HepG2 (cell line): ENCODE data around the gene ANAPC2. TPM values are rescaled to one million over a fixed set of nuclear protein-coding genes. Genes with fewer than 3 reads are reported as not detected.

Experiments used
- CBFB ChIP-seq: sonication (generic); formaldehyde crosslinking; IDR thresholded peaks from 2 replicates; pipeline ENCODE4 v1.4.0; 2020; ENCODE audit warnings: missing genetic modification reagents
- CHD2 ChIP-seq: IDR thresholded peaks from 2 replicates; pipeline ENCODE4 v1.6.1; 2011; ENCODE audit warnings: low read depth, low read length, improper control_type of control experiment
- E2F2 ChIP-seq: sonication (generic); formaldehyde crosslinking; IDR thresholded peaks from 2 replicates; pipeline ENCODE4 v1.4.0; 2020; ENCODE audit warnings: missing genetic modification reagents, borderline replicate concordance
- KLF11 ChIP-seq: IDR thresholded peaks from 2 replicates; pipeline ENCODE4 v1.6.1; 2016; ENCODE audit warnings: missing compliant biosample characterization
- RBFOX2 ChIP-seq: fragments of 200-400 bp; formaldehyde crosslinking; IDR thresholded peaks from 2 replicates; pipeline ENCODE4 v1.6.1; 2017; ENCODE audit warnings: low read depth, mild to moderate bottlenecking, low read length
- SRSF9 ChIP-seq: fragments of 200-400 bp; formaldehyde crosslinking; IDR thresholded peaks from 2 replicates; pipeline ENCODE4 v1.6.1; 2018; ENCODE audit warnings: borderline replicate concordance, mild to moderate bottlenecking, low read depth, low read length; ENCODE audit not compliant: insufficient read depth, poor library complexity, severe bottlenecking
- ZC3H4 ChIP-seq: sonication (generic); formaldehyde crosslinking; IDR thresholded peaks from 2 replicates; pipeline ENCODE4 v1.4.0; 2020; ENCODE audit warnings: missing genetic modification reagents, borderline replicate concordance
- ZNF383 ChIP-seq: sonication (generic); formaldehyde crosslinking; IDR thresholded peaks from 2 replicates; pipeline ENCODE4 v1.4.0; 2020; ENCODE audit warnings: missing genetic modification reagents, mild to moderate bottlenecking, borderline replicate concordance
- ZNF615 ChIP-seq: sonication (generic); formaldehyde crosslinking; IDR thresholded peaks from 2 replicates; pipeline ENCODE4 v1.5.0; 2020; ENCODE audit warnings: mild to moderate bottlenecking, missing genetic modification reagents, borderline replicate concordance
- ZNF883 ChIP-seq: sonication (generic); formaldehyde crosslinking; IDR thresholded peaks from 2 replicates; pipeline ENCODE4 v1.5.1; 2020; ENCODE audit warnings: mild to moderate bottlenecking, missing genetic modification reagents; ENCODE audit errors: not compliant biosample characterization
- polyA plus RNA-seq, 8 experiments: library from polyadenylated mRNA; depleted of rRNA in 3 of 8; stranded (reverse) in 7 of 8; unstranded in 1 of 8; fragments of >200 nt; fragmentation: Illumina TruSeq in 4 of 8; extraction: Trizol in 4 of 8; gene quantifications; 2 replicates each; pipeline versions ENCODE4 v1.2.1 to v1.2.3, GENCODE V29; 2011 to 2016; ENCODE audit warnings: low read depth in 4 of 8, missing spikeins in 1 of 8, mixed read lengths in 1 of 8; ENCODE audit not compliant: insufficient read depth in 1 of 8
- total RNA-seq, 5 experiments: library from RNA; depleted of rRNA; stranded (reverse); fragments of >200 nt; fragmentation: Illumina TruSeq; extraction: Trizol; gene quantifications; 2 replicates each; pipeline ENCODE4 v1.2.3, GENCODE V29; 2016; ENCODE audit warnings: low read depth in 1 of 5
- TF ChIP-seq, protein P1 (sequence below): sonication (generic); formaldehyde crosslinking; IDR thresholded peaks from 2 replicates; pipeline ENCODE4 v1.4.0; 2020; ENCODE audit warnings: missing genetic modification reagents, borderline replicate concordance
- TF ChIP-seq, protein P2 (sequence below): sonication (generic); formaldehyde crosslinking; IDR thresholded peaks from 2 replicates; pipeline ENCODE4 v1.8.0; 2022; ENCODE audit warnings: missing genetic modification reagents, mild to moderate bottlenecking, moderate library complexity, borderline replicate concordance
- TF ChIP-seq, protein P3 (sequence below): sonication (generic); formaldehyde crosslinking; IDR thresholded peaks from 2 replicates; pipeline ENCODE4 v1.4.0; 2020; ENCODE audit warnings: mild to moderate bottlenecking, missing genetic modification reagents

Gene ANAPC2
- total and polyA plus RNA-seq, 2 of the 13 experiments (the other 11 are each of a cell fraction or from before 2014, with no cell fraction given), result 12.3 to 15.4 TPM

- no peak for TF ChIP-seq ZNF383
- peak; percentile 96 for TF ChIP-seq RBFOX2
- TF ChIP-seq, protein P1, sequence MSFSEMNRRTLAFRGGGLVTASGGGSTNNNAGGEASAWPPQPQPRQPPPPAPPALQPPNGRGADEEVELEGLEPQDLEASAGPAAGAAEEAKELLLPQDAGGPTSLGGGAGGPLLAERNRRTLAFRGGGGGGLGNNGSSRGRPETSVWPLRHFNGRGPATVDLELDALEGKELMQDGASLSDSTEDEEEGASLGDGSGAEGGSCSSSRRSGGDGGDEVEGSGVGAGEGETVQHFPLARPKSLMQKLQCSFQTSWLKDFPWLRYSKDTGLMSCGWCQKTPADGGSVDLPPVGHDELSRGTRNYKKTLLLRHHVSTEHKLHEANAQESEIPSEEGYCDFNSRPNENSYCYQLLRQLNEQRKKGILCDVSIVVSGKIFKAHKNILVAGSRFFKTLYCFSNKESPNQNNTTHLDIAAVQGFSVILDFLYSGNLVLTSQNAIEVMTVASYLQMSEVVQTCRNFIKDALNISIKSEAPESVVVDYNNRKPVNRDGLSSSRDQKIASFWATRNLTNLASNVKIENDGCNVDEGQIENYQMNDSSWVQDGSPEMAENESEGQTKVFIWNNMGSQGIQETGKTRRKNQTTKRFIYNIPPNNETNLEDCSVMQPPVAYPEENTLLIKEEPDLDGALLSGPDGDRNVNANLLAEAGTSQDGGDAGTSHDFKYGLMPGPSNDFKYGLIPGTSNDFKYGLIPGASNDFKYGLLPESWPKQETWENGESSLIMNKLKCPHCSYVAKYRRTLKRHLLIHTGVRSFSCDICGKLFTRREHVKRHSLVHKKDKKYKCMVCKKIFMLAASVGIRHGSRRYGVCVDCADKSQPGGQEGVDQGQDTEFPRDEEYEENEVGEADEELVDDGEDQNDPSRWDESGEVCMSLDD (CRISPR knock-in tag), result no peak
- peak; percentile 9; the same call in 1 of the 2 replicates for TF ChIP-seq CBFB (CRISPR knock-in tag)
- no peak for TF ChIP-seq CHD2
- TF ChIP-seq KLF11 (CRISPR knock-in tag), result 0 out of 2 replicates have a peak, but pooled peaks have one; percentile 39
- no peak for TF ChIP-seq ZC3H4 (CRISPR knock-in tag)
- TF ChIP-seq, protein P2, sequence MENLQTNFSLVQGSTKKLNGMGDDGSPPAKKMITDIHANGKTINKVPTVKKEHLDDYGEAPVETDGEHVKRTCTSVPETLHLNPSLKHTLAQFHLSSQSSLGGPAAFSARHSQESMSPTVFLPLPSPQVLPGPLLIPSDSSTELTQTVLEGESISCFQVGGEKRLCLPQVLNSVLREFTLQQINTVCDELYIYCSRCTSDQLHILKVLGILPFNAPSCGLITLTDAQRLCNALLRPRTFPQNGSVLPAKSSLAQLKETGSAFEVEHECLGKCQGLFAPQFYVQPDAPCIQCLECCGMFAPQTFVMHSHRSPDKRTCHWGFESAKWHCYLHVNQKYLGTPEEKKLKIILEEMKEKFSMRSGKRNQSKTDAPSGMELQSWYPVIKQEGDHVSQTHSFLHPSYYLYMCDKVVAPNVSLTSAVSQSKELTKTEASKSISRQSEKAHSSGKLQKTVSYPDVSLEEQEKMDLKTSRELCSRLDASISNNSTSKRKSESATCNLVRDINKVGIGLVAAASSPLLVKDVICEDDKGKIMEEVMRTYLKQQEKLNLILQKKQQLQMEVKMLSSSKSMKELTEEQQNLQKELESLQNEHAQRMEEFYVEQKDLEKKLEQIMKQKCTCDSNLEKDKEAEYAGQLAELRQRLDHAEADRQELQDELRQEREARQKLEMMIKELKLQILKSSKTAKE (CRISPR knock-in tag), result no peak
- TF ChIP-seq, protein P3, sequence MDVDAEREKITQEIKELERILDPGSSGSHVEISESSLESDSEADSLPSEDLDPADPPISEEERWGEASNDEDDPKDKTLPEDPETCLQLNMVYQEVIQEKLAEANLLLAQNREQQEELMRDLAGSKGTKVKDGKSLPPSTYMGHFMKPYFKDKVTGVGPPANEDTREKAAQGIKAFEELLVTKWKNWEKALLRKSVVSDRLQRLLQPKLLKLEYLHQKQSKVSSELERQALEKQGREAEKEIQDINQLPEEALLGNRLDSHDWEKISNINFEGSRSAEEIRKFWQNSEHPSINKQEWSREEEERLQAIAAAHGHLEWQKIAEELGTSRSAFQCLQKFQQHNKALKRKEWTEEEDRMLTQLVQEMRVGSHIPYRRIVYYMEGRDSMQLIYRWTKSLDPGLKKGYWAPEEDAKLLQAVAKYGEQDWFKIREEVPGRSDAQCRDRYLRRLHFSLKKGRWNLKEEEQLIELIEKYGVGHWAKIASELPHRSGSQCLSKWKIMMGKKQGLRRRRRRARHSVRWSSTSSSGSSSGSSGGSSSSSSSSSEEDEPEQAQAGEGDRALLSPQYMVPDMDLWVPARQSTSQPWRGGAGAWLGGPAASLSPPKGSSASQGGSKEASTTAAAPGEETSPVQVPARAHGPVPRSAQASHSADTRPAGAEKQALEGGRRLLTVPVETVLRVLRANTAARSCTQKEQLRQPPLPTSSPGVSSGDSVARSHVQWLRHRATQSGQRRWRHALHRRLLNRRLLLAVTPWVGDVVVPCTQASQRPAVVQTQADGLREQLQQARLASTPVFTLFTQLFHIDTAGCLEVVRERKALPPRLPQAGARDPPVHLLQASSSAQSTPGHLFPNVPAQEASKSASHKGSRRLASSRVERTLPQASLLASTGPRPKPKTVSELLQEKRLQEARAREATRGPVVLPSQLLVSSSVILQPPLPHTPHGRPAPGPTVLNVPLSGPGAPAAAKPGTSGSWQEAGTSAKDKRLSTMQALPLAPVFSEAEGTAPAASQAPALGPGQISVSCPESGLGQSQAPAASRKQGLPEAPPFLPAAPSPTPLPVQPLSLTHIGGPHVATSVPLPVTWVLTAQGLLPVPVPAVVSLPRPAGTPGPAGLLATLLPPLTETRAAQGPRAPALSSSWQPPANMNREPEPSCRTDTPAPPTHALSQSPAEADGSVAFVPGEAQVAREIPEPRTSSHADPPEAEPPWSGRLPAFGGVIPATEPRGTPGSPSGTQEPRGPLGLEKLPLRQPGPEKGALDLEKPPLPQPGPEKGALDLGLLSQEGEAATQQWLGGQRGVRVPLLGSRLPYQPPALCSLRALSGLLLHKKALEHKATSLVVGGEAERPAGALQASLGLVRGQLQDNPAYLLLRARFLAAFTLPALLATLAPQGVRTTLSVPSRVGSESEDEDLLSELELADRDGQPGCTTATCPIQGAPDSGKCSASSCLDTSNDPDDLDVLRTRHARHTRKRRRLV (CRISPR knock-in tag), result no peak
- TF ChIP-seq E2F2 (CRISPR knock-in tag), result 0 out of 2 replicates have a peak, but pooled peaks have one; percentile 23
- no peak for TF ChIP-seq SRSF9
- TF ChIP-seq ZNF615, result no peak
- TF ChIP-seq ZNF883 (CRISPR knock-in tag), result no peak
Measured at GRCh38 chr9:137205126-137206069, 17.0 kb upstream of the ANAPC2 start, which contains the start of the genes NDOR1 and TMEM203 (continued).
